ENCODE results near the gene TUBA1B. TPM values are rescaled to one million over a fixed set of nuclear protein-coding genes. Genes with fewer than 3 reads are reported as not detected.
"Not testable (repeated sequence)": the region's sequence is repeated elsewhere in the genome, so short reads cannot be mapped to it uniquely, and the experiment has no call there.

Gene TUBA1B
- total RNA-seq, 2 experiments from 2014 or later, result 2,079 to 3,539 TPM

GRCh38 chr12:49138999-49139398 is 7.8 kb upstream of the TUBA1B start:
- peaks cover 8% of the 10 kb centered on the region for H3K36me3 ChIP-seq (ENCODE audit: insufficient read depth, low read length)
- no peak overlapping the region for H3K4me2 ChIP-seq (ENCODE audit: low read length)
- peaks cover 10% of the 10 kb centered on the region for H3K79me2 ChIP-seq (ENCODE audit: insufficient read depth, low read depth, low read length)
- no peaks in the 10 kb centered on the region for H4K20me1 ChIP-seq (ENCODE audit: insufficient read depth, low read length)
- no peak overlapping the region for H2AFZ ChIP-seq (ENCODE audit: low read length)
- H3K9me2 ChIP-seq (ENCODE audit: insufficient read depth, low read length), result no peaks in the 10 kb centered on the region
- no peaks in the 10 kb centered on the region for H3K9me3 ChIP-seq (ENCODE audit: low read length)
- TF ChIP-seq CTCF (conservative IDR thresholded peaks at IDR 0.05; ENCODE audit: low read length) (no peak), EZH2phosphoT487 (IDR thresholded peaks at IDR 0.05; ENCODE audit: borderline replicate concordance, low read depth, low read length) (no peak)
- ChIA-PET POLR2A (interaction anchor here (0.5 to 1.1 kb wide), 2 partner anchors 11 to 40 kb away, joined by 5 to 6 read pairs; no protein-coding TSS in a partner anchor), CTCF (ENCODE audit: unreplicated experiment) (no interaction called here)
- H3K4me3 ChIP-seq (ENCODE audit: low read depth, low read length, poor library complexity, severe bottlenecking), result no peak overlapping the region
- H3K4me1 ChIP-seq (ENCODE audit: insufficient read depth, low read length, poor library complexity, severe bottlenecking), result peaks cover under 1% of the 10 kb centered on the region
- DNase-seq (ENCODE audit: low spot score), result no peak
- BruUV-seq (replicated peaks), result no TSS peak
- intact Hi-C loops (cut with micrococcal nuclease; ENCODE audit: unreplicated experiment), result no loop called here
- H3K27ac ChIP-seq (ENCODE audit: low read depth, low read length, poor library complexity, severe bottlenecking), result no peak overlapping the region

- H4K20me1 ChIP-seq (ENCODE audit: insufficient read depth, low read length), result no peaks in the 10 kb centered on the region
- intact Hi-C loops (cut with micrococcal nuclease; ENCODE audit: unreplicated experiment), result no loop called here
- no peaks in the 10 kb centered on the region for H3K9me2 ChIP-seq (ENCODE audit: insufficient read depth, low read length)
- H3K4me1 ChIP-seq (ENCODE audit: insufficient read depth, low read length, poor library complexity, severe bottlenecking), result peaks cover 4% of the 10 kb centered on the region
- peaks cover 14% of the 10 kb centered on the region for H3K79me2 ChIP-seq (ENCODE audit: insufficient read depth, low read depth, low read length)
- CTCF ChIA-PET (ENCODE audit: unreplicated experiment), result no interaction called here
- no peak overlapping the region for H3K4me3 ChIP-seq (ENCODE audit: low read depth, low read length, poor library complexity, severe bottlenecking)
- TSS peak; percentile 44 for BruUV-seq (replicated peaks)
- H3K4me2 ChIP-seq (ENCODE audit: low read length), result no peak overlapping the region
- peaks cover 8% of the 10 kb centered on the region for H3K36me3 ChIP-seq (ENCODE audit: insufficient read depth, low read length)
- no peak for DNase-seq (ENCODE audit: low spot score)
- TF ChIP-seq EZH2phosphoT487 (IDR thresholded peaks at IDR 0.05; ENCODE audit: borderline replicate concordance, low read depth, low read length) (no peak), CTCF (conservative IDR thresholded peaks at IDR 0.05; ENCODE audit: low read length) (no peak)
- no peak overlapping the region for H2AFZ ChIP-seq (ENCODE audit: low read length)
- no peak overlapping the region for H3K27ac ChIP-seq (ENCODE audit: low read depth, low read length, poor library complexity, severe bottlenecking)
- POLR2A ChIA-PET, result interaction anchor here (0.5 to 1.1 kb wide), 4 partner anchors 12 to 228 kb away, joined by 4 to 6 read pairs (median 5); no protein-coding TSS in a partner anchor
- H3K9me3 ChIP-seq (ENCODE audit: low read length), result no peaks in the 10 kb centered on the region
These were observed 7.4 kb upstream of the TUBA1B start for GRCh38 chr12:49138587-49138986.

GRCh38 chr12:49137476-49137875 is 6.3 kb upstream of the TUBA1B start:
- CTCF ChIA-PET (ENCODE audit: unreplicated experiment), result no interaction called here
- POLR2A ChIA-PET, result interaction anchor here (0.6 to 0.7 kb wide), 2 partner anchors 352 to 1724 kb away, joined by 3 read pairs; no protein-coding TSS in a partner anchor

GRCh38 chr12:49136997-49137396 is 5.8 kb upstream of the TUBA1B start:
- H3K4me1 ChIP-seq (ENCODE audit: insufficient read depth, low read length, poor library complexity, severe bottlenecking); H3K9me2 ChIP-seq (ENCODE audit: insufficient read depth, low read length); H4K20me1 ChIP-seq (ENCODE audit: insufficient read depth, low read length); BruUV-seq (replicated peaks); H3K36me3 ChIP-seq (ENCODE audit: insufficient read depth, low read length); H3K9me3 ChIP-seq (ENCODE audit: low read length); H3K4me3 ChIP-seq (ENCODE audit: low read depth, low read length, poor library complexity, severe bottlenecking); H3K4me2 ChIP-seq (ENCODE audit: low read length); intact Hi-C loops (cut with micrococcal nuclease; ENCODE audit: unreplicated experiment); DNase-seq (ENCODE audit: low spot score); CTCF ChIA-PET (ENCODE audit: unreplicated experiment); H2AFZ ChIP-seq (ENCODE audit: low read length); H3K27ac ChIP-seq (ENCODE audit: low read depth, low read length, poor library complexity, severe bottlenecking): not testable (repeated sequence)
- H3K79me2 ChIP-seq (ENCODE audit: insufficient read depth, low read depth, low read length), result peaks cover 30% of the 10 kb centered on the region
- POLR2A ChIA-PET, result interaction anchor here (0.6 to 0.7 kb wide), 2 partner anchors 1158 to 1724 kb away, joined by 3 to 5 read pairs; no protein-coding TSS in a partner anchor

More at GRCh38 chr12:49137476-49137875, 6.3 kb upstream of the TUBA1B start:
- H3K4me3 ChIP-seq (ENCODE audit: low read depth, low read length, poor library complexity, severe bottlenecking), result no peak overlapping the region
- peaks cover 8% of the 10 kb centered on the region for H3K4me1 ChIP-seq (ENCODE audit: insufficient read depth, low read length, poor library complexity, severe bottlenecking)
- H4K20me1 ChIP-seq (ENCODE audit: insufficient read depth, low read length), result no peaks in the 10 kb centered on the region
- BruUV-seq (replicated peaks), result no TSS peak
- TF ChIP-seq EZH2phosphoT487 (IDR thresholded peaks at IDR 0.05; ENCODE audit: borderline replicate concordance, low read depth, low read length) (no peak), CTCF (conservative IDR thresholded peaks at IDR 0.05; ENCODE audit: low read length) (no peak)
- peaks cover 8% of the 10 kb centered on the region for H3K36me3 ChIP-seq (ENCODE audit: insufficient read depth, low read length)
- no peaks in the 10 kb centered on the region for H3K9me2 ChIP-seq (ENCODE audit: insufficient read depth, low read length)
- no peak overlapping the region for H2AFZ ChIP-seq (ENCODE audit: low read length)
- no peak overlapping the region for H3K27ac ChIP-seq (ENCODE audit: low read depth, low read length, poor library complexity, severe bottlenecking)
- no peaks in the 10 kb centered on the region for H3K9me3 ChIP-seq (ENCODE audit: low read length)
- peaks cover 25% of the 10 kb centered on the region for H3K79me2 ChIP-seq (ENCODE audit: insufficient read depth, low read depth, low read length)
- H3K4me2 ChIP-seq (ENCODE audit: low read length), result no peak overlapping the region
- DNase-seq (ENCODE audit: low spot score), result no peak
- intact Hi-C loops (cut with micrococcal nuclease; ENCODE audit: unreplicated experiment), result no loop called here
